Panc1 (cell line): ENCODE results near the gene CNTN4. TPM values are rescaled to one million over a fixed set of nuclear protein-coding genes. Genes with fewer than 3 reads are reported as not detected.

Experiments
- ATAC-seq: fragments of 200-7000 bp; cut with Tn5 transposase; 2 replicates; pipeline ENCODE4 v1.9.1; 2020; ENCODE audit warnings: mild to moderate bottlenecking, moderate library complexity
- BruUV-seq: library from RNA; stranded (reverse); fragments of 400-500 nt; replicated peaks from 2 replicates; lab custom pipeline; 2021; lab: Mats Ljungman, UMichigan
- CTCF ChIA-PET: fragments of 300-600 bp; sonication (Branson Sonifier 250); formaldehyde crosslinking; loops from one replicate; lab custom pipeline; 2022; ENCODE audit warnings: antibody characterized with exemption; lab: Charles Lee
- POLR2A ChIA-PET: fragments of 300-600 bp; sonication (Branson Sonifier 250); formaldehyde crosslinking; loops from one replicate; lab custom pipeline; 2022; ENCODE audit warnings: antibody characterized with exemption; lab: Charles Lee
- DNase-seq: peaks from one replicate; pipeline ENCODE4 v3.0.0-alpha.2; 2010; ENCODE audit warnings: low read depth, low spot score
- H3K27ac ChIP-seq: 2 replicates; pipeline ENCODE4 v1.5.1; 2011; ENCODE audit warnings: mild to moderate bottlenecking, low read length, inconsistent platforms
- H3K27me3 ChIP-seq: fragments of 200-500 bp; sonication (Bioruptor generic); 2 replicates; pipeline ENCODE4 v1.6.0; 2014; ENCODE audit warnings: low read length, inconsistent platforms; ENCODE audit not compliant: control insufficient read depth, insufficient read depth
- H3K36me3 ChIP-seq: fragments of 200-500 bp; sonication (Bioruptor generic); 2 replicates; pipeline ENCODE4 v1.5.1; 2014; ENCODE audit warnings: inconsistent platforms, mild to moderate bottlenecking, low read length, moderate library complexity; ENCODE audit not compliant: control insufficient read depth, insufficient read depth
- H3K4me1 ChIP-seq: 2 replicates; pipeline ENCODE4 v1.5.1; 2011; ENCODE audit warnings: inconsistent platforms, mild to moderate bottlenecking, low read length, moderate library complexity; ENCODE audit not compliant: control insufficient read depth, insufficient read depth
- H3K4me3 ChIP-seq, 2 experiments: 2 replicates each; pipeline ENCODE4 v1.5.1; 2011 to 2012; ENCODE audit warnings: low read depth in 2 of 2, low read length in 2 of 2, mild to moderate bottlenecking in 2 of 2, inconsistent platforms in 1 of 2, moderate library complexity in 1 of 2
- H3K9me3 ChIP-seq: fragments of 200-500 bp; sonication (Bioruptor generic); 2 replicates; pipeline ENCODE4 v1.5.1; 2014; ENCODE audit warnings: low read depth, mild to moderate bottlenecking, inconsistent platforms, low read length, moderate library complexity; ENCODE audit not compliant: control insufficient read depth, insufficient read depth
- POLR2AphosphoS5 ChIP-seq: IDR thresholded peaks from 2 replicates; pipeline ENCODE4 v1.6.1; 2012; ENCODE audit warnings: mild to moderate bottlenecking, low read depth, low read length, moderate library complexity
- REST ChIP-seq, 2 experiments: IDR thresholded peaks; 2 replicates each; pipeline ENCODE4 v1.6.1; 2011 to 2012; ENCODE audit warnings: low read depth in 2 of 2, control low read depth in 1 of 2, low read length in 1 of 2, mild to moderate bottlenecking in 1 of 2, moderate library complexity in 1 of 2; ENCODE audit not compliant: insufficient read depth in 1 of 2
- SIN3A ChIP-seq: IDR thresholded peaks from 2 replicates; pipeline ENCODE4 v1.6.1; 2012; ENCODE audit warnings: low read depth, mild to moderate bottlenecking, low read length, moderate library complexity, borderline replicate concordance; ENCODE audit not compliant: insufficient read depth
- TCF7L2 ChIP-seq: IDR thresholded peaks from 2 replicates; pipeline ENCODE4 v1.6.1; 2011; ENCODE audit warnings: mild to moderate bottlenecking, low read depth, low read length, inconsistent platforms
- in situ Hi-C: cut with HindIII; loops from 2 replicates; pipeline ENCODE4 v1.10.0; 2016; ENCODE audit warnings: low sequenced_read_pairs, low pct_unique_long_range_greater_than_20kb
- intact Hi-C: fragments of 100-400 bp; cut with micrococcal nuclease; formaldehyde crosslinking; loops from one replicate; pipeline ENCODE4 v1.10.0; 2022; ENCODE audit not compliant: unreplicated experiment
- total RNA-seq: library from RNA; stranded (reverse); gene quantifications from one replicate; pipeline ENCODE4 v1.2.1, GENCODE V29; 2021; ENCODE audit not compliant: unreplicated experiment
- TF ChIP-seq, protein P1 (sequence below): fragments of 450-650 bp; IDR thresholded peaks from 2 replicates; pipeline ENCODE4 v1.5.1; 2017; ENCODE audit warnings: mild to moderate bottlenecking

Gene CNTN4
- total RNA-seq, 1 experiment from 2014 or later = not detected

DNA sequence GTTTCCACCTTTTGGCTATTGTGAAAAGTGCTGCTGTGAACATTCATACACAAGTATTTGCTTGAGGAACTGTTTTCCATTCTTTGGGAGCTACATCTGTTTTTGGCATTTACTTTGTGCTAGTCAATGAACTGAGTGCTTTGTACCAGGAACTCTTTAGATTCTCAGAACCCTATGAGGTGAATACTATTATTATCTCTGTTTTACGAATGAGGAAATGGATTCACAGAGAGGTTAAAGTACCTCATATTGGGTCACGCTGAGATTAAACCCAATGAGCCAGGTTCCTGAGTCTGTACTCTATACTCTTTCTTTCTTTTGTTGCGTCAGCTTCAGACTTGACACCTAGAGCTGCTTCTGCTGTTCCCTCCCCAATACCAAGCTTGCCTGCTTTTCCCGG, 358.1 kb downstream of the CNTN4 start:
- TF ChIP-seq TCF7L2 = no peak
- TF ChIP-seq REST (IDR thresholded peaks at IDR 0.05; ENCODE audit: insufficient read depth in 1 of 2, low read depth in 2 of 2, low read length in 1 of 2) = no peak
- TF ChIP-seq POLR2AphosphoS5 = no peak
- no peak for TF ChIP-seq SIN3A
- TF ChIP-seq, protein P1, sequence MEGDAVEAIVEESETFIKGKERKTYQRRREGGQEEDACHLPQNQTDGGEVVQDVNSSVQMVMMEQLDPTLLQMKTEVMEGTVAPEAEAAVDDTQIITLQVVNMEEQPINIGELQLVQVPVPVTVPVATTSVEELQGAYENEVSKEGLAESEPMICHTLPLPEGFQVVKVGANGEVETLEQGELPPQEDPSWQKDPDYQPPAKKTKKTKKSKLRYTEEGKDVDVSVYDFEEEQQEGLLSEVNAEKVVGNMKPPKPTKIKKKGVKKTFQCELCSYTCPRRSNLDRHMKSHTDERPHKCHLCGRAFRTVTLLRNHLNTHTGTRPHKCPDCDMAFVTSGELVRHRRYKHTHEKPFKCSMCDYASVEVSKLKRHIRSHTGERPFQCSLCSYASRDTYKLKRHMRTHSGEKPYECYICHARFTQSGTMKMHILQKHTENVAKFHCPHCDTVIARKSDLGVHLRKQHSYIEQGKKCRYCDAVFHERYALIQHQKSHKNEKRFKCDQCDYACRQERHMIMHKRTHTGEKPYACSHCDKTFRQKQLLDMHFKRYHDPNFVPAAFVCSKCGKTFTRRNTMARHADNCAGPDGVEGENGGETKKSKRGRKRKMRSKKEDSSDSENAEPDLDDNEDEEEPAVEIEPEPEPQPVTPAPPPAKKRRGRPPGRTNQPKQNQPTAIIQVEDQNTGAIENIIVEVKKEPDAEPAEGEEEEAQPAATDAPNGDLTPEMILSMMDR = no peak
- Histone ChIP-seq H3K4me3 (no peak overlapping the region), H3K36me3 (no peaks in the 10 kb centered on the region), H3K27me3 (no peaks in the 10 kb centered on the region), H3K27ac (no peak overlapping the region), H3K4me1 (no peaks in the 10 kb centered on the region), H3K9me3 (no peaks in the 10 kb centered on the region)
- POLR2A ChIA-PET = no interaction called here
- intact Hi-C loops (no loop called here), in situ Hi-C loops (no loop called here)
- CTCF ChIA-PET = no interaction called here
- BruUV-seq = no TSS peak
- ATAC-seq = no peak
- no peak for DNase-seq

DNA sequence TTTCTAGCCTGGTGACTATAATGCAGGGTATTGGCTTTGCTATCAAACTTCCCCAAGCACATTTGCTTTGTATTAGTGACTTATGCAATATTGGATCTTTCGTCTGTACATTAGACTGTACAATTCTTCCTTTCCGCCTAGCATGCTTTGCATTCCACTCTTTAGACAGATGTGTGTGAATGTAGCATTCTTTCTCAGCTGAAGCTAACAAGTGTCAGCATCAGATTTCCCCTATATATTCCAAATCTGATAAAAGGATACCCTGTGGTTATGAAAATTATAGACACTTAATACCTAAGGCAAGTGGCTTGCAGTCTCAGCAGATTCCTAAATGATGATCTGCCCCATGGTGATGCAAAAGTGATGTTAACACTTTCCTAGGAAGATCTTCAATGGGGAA, 360.1 kb downstream of the CNTN4 start:
- no peaks in the 10 kb centered on the region for H3K4me1 ChIP-seq
- no peak overlapping the region for H3K27ac ChIP-seq
- DNase-seq = no peak
- H3K9me3 ChIP-seq = no peaks in the 10 kb centered on the region
- H3K36me3 ChIP-seq = no peaks in the 10 kb centered on the region
- H3K4me3 ChIP-seq = no peak overlapping the region
- POLR2A ChIA-PET = no interaction called here
- intact Hi-C loops (no loop called here), in situ Hi-C loops (no loop called here)
- CTCF ChIA-PET = no interaction called here
- no TSS peak for BruUV-seq
- no peaks in the 10 kb centered on the region for H3K27me3 ChIP-seq
- ATAC-seq = no peak
- TF ChIP-seq REST (IDR thresholded peaks at IDR 0.05; ENCODE audit: insufficient read depth in 1 of 2, low read depth in 2 of 2, low read length in 1 of 2) = no peak
- no peak for TF ChIP-seq TCF7L2
- TF ChIP-seq POLR2AphosphoS5 = no peak
- no peak for TF ChIP-seq SIN3A
- TF ChIP-seq, protein P1 = no peak
